HG03039 (cell line): ENCODE data around the gene RMI2.

ENCODE experiments used
- ATAC-seq: cut with Tn5 transposase; IDR thresholded peaks from one replicate; pipeline ENCODE4 v1.9.1; 2021; ENCODE audit warnings: mild to moderate bottlenecking, moderate library complexity; ENCODE audit not compliant: unreplicated experiment

RMI2 gene

DNA sequence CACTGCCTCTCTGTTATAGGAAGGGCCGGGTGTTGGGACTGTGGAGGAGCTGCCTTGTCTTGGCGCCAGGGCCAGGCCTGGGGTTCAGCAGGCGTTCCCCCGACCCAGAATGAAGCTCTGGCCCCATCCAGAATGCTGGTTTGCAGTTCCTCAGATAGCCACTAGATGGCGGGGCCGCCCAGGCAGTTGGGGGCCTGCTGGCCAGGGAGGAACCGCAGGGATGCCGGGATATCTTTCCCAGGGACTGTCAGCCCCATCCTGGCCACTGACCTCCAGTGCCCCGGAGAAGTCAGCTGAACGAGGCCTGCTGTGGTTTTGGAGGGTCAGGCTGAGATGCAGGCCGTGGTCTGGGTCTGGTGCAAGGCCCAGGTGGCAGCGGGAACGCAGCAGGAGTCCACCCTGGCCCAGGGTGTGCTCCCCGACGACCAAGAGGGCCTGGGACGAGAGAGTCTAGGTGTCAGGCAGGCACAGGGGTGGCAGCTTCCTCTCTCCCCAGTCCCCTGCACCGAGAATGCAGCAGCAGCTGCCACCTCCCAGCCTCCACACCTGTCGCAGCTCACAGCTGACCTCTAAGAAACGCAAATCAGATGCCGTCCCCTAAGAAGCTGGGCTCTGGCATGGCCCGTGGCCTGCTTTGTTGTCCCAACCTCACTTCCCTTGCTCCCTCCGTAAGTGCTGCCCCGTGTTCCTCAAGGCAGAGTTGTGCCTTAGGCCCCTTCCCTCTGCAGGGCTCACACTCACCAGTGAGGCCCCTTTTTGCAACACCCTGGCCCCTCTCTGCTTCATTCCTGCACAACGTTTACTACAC, 51.2 kb downstream of the RMI2 start:
- ATAC-seq = no peak

DNA sequence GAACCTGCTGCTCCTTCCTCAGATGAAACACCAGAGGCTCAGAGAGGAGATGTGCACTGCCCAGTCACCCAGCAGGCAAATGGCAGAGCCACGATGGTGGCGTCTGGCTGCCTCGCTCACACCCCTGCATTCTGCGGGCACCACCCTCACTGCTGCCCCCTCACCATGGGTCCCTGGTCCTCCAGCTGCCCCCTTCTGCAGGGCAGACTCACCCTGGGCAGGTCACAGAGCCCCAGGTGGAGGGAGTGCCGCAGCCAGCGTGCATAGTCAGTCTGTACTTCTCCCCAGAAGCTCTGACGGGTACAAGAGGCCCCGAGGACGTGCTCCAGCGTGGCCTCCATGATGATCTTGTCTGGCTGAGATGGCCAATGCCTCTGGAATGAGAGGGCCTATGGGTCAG, 52.9 kb downstream of the RMI2 start:
- ATAC-seq = no peak

DNA sequence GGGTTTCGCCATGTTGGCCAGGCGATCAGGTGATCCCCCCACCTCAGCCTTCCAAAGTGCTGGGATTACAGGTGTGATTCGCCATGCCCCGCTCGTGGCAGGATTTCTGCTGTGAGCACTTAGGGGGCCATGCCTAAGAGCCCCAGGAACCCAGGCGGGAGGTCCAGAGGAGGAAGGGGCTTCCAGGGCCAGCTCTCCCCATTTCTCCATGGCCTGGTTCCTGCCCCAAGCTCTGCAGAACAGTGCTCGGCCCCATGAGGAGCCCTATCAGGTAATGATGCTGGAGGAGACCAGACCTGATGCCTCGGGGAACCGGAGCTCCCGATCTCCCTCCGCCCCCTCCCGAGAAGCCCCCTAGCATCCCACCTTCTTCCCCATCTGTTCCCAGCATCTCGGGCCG, 53.6 kb downstream of the RMI2 start:
- ATAC-seq = no peak

DNA sequence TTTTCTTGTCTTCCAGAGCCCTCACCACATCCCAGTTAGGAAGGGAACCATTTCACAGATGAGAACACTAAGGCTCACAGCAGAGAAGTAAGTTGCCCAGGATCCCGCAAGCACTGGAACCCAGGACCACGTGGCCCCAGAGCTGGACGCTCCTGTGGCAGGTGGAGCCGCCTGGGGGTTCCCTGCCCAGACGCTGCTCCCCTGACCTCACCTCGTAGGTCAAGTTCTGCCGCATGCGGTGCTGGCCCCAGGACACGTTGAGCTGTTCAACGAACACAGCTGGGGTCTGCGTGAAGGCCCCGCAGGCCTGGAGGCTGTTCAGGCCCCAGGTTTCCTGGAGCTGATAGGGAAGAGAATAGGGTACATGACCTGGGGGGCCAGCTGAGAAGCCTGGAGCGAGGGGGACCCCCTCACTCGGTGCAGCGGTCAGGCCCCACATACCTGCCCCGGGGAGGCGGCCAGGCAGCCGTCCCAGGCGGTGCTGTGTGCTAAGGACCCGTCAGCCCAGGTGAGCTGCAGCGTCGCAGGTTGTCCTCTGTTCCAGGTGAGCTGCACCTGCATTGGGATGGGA, 54.1 kb downstream of the RMI2 start:
- no peak for ATAC-seq

DNA sequence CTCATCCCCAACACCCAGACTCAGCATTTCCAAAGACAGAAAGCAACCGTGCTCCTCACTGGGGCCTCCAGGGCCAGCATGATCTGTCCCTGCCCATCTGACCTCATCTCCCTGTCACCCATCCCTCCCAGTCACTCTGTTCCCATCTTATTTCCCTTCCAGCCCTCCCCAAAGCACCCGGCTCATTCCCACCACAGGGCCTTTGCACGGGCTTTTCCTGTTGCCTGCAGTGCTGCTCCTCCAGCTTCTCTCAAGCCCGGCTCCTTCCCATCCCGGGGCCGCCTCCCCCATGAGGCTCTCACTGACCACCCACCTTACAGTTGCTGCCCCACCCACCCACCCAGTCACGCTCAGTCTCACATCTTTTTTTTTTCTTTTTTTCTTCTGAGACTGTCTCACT, 54.8 kb downstream of the RMI2 start:
- ATAC-seq = no peak
